Chondrocyte (in vitro differentiated cells): ENCODE measurements around the gene POU2F1. TPM values are rescaled to one million over a fixed set of nuclear protein-coding genes. Genes with fewer than 3 reads are reported as not detected.

Source experiments
- DNase-seq: peaks from one replicate; pipeline ENCODE4 v3.0.0; 2021; ENCODE audit warnings: mixed read lengths, low spot score
- H3K27ac Mint-ChIP-seq: one replicate; pipeline ENCODE4 v1.8.0; 2021; ENCODE audit warnings: mild to moderate bottlenecking, moderate library complexity, mixed read lengths; ENCODE audit not compliant: unreplicated experiment
- H3K27me3 Mint-ChIP-seq: 2 replicates; pipeline ENCODE4 v1.8.0; 2021; ENCODE audit warnings: low read depth, mixed read lengths
- H3K36me3 Mint-ChIP-seq: 2 replicates; pipeline ENCODE4 v1.8.0; 2021; ENCODE audit warnings: low read depth, mixed read lengths
- H3K4me1 Mint-ChIP-seq: 2 replicates; pipeline ENCODE4 v1.8.0; 2021; ENCODE audit warnings: low read depth, mild to moderate bottlenecking, mixed read lengths
- H3K4me3 Mint-ChIP-seq: one replicate; pipeline ENCODE4 v1.8.0; 2021; ENCODE audit warnings: mild to moderate bottlenecking, moderate library complexity, mixed read lengths; ENCODE audit not compliant: unreplicated experiment
- H3K9me3 Mint-ChIP-seq: 2 replicates; pipeline ENCODE4 v1.8.0; 2021; ENCODE audit warnings: low read depth, mixed read lengths
- total RNA-seq: library from RNA; stranded (reverse); gene quantifications from 3 replicates; pipeline ENCODE4 v1.2.1, GENCODE V29; 2021
- TF ChIP-seq, protein P1 (sequence below): fragments of 200-600 bp; sonication (generic); IDR thresholded peaks from 2 replicates; pipeline ENCODE4 v1.5.0; 2021; ENCODE audit warnings: antibody characterized with exemption, mild to moderate bottlenecking, moderate library complexity

Gene POU2F1
- total RNA-seq, 1 donor from 2014 or later = 13.2 TPM

DNA sequence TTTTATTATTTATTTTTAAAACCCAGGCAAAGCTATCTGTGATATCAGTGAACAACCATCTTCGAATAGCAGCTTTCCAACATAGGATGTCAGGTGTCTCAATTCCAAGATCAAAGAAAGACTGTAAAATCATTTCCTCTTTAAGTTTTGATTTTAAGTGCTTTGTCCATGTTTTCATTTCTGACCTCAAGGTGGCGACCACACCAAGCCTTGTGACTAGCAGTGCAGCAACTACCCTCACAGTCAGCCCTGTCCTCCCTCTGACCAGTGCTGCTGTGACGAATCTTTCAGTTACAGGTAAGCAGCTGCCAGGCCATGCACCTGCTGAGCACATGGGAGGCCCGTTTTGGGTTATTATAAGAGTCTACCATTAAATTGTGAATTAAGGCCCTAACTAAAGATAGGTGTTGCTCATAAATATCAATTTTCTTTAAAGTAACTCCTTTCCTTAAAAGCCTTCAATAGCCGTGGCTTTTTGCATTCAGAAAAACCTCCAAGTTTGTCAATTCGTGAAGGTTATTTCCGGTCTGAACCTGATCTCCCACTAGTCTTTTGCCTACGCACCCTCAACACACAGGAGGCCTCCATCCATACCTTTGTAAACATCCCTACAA is 180.7 kb downstream of the POU2F1 start:
- Mint-ChIP-seq H3K27me3 (no peaks in the 10 kb centered on the region), H3K27ac (no peak overlapping the region), H3K4me3 (no peak overlapping the region), H3K9me3 (no peaks in the 10 kb centered on the region), H3K4me1 (peaks cover 8% of the 10 kb centered on the region), H3K36me3 (peaks cover 14% of the 10 kb centered on the region)
- TF ChIP-seq, protein P1, sequence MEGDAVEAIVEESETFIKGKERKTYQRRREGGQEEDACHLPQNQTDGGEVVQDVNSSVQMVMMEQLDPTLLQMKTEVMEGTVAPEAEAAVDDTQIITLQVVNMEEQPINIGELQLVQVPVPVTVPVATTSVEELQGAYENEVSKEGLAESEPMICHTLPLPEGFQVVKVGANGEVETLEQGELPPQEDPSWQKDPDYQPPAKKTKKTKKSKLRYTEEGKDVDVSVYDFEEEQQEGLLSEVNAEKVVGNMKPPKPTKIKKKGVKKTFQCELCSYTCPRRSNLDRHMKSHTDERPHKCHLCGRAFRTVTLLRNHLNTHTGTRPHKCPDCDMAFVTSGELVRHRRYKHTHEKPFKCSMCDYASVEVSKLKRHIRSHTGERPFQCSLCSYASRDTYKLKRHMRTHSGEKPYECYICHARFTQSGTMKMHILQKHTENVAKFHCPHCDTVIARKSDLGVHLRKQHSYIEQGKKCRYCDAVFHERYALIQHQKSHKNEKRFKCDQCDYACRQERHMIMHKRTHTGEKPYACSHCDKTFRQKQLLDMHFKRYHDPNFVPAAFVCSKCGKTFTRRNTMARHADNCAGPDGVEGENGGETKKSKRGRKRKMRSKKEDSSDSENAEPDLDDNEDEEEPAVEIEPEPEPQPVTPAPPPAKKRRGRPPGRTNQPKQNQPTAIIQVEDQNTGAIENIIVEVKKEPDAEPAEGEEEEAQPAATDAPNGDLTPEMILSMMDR = peak; percentile 81
- no peak for DNase-seq

DNA sequence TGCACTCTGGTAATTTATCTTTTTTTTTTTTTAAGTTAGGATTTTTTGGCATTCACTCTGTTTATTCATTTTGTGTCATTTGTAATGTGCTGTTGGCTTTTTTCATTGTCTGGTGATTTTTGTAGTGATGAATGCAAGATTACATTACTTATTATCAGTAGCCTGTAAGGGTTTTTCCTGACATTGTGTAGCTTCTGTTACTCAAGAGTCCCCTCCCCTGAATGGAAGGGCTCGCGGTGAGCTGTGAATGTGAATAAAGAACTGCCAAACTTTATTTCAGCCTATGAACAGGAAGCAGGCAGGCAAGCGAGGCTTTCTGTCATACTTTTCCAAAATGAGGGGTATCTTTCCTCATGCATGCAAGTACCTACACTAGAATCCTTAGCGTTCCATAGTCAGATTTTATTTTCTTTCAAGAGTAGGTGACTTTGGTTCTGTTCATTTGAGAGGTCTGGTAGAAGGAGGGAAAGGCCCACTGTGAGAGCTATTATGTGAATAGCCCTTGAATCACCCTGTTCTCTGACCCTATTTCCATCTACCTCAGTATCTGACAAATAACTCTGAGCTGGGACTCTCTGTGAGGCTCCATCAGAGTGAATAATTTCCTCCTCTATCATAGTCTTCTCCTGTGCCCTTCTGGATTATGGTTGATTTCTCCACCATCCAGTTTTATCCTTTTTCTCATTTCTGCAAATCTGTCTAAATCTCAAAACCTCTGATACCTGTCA is 183.6 kb downstream of the POU2F1 start:
- Mint-ChIP-seq H3K4me1 (peaks cover 8% of the 10 kb centered on the region), H3K4me3 (no peak overlapping the region), H3K36me3 (peaks cover 12% of the 10 kb centered on the region), H3K9me3 (no peaks in the 10 kb centered on the region), H3K27me3 (no peaks in the 10 kb centered on the region), H3K27ac (peak overlapping the region; percentile 65)
- DNase-seq = no peak
- TF ChIP-seq, protein P1 = no peak

DNA sequence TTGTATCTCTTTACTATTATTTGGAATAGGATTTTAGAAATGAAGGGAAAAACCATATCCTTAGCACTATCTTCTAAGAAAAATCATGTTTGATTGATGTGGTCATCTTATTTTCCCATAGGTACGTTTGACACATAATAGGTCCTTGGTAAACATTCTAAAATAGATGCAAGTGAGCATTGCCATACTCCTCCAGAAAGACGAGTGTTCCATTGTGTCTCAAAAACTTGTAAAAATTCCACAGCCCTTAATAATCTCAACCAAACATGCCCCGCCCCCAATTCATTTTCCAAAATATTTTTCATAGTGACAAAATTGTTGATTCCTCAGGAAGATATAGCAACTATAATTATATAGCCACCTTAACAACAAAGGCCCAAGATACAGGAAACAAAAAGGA is 184.2 kb downstream of the POU2F1 start:
- no peak for DNase-seq
- Mint-ChIP-seq H3K4me1 (peaks cover 8% of the 10 kb centered on the region), H3K27me3 (no peaks in the 10 kb centered on the region), H3K9me3 (no peaks in the 10 kb centered on the region), H3K27ac (no peak overlapping the region), H3K4me3 (no peak overlapping the region), H3K36me3 (peaks cover 14% of the 10 kb centered on the region)
- TF ChIP-seq, protein P1 = no peak

DNA sequence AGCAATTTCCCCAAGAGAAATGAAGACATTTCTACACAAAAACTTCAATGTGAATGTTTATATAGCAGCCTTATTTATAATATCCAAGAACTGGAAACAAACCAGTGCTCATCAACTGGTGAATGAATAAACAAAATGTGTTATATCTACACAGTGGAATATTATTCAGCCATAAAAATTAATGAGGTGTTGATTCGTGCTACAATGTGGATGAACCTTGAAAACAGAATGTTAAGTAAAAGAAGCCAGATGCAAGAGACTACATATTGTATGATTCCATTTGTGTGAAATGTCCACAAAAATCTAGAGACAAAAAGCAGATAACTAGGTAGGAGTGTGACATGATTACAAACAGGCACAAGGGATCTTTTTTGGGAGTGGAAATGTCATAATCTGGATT is 187.7 kb downstream of the POU2F1 start:
- H3K27ac Mint-ChIP-seq = no peak overlapping the region
- H3K36me3 Mint-ChIP-seq = peaks cover 28% of the 10 kb centered on the region
- TF ChIP-seq, protein P1 = no peak
- H3K4me1 Mint-ChIP-seq = peaks cover 6% of the 10 kb centered on the region
- H3K27me3 Mint-ChIP-seq = no peaks in the 10 kb centered on the region
- H3K9me3 Mint-ChIP-seq = no peaks in the 10 kb centered on the region
- no peak for DNase-seq
- H3K4me3 Mint-ChIP-seq = no peak overlapping the region

DNA sequence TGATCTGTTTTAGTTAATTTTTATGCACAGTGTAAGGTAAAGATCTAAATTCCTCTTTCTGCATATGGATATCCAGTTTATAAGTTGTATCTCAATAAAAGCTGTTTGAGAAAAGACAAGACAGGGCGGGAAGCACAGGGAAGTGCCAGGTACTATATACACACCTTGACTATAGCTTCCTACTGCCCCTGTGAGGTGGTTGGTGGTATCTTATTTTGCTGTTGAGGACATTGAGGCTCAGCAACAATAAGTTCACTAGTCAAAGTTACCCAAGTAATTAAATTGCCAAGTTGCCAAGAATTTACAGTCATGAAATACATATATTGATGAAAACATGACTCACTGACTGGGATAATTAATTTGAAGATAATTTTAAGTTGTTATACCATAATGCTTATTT is 188.5 kb downstream of the POU2F1 start:
- H3K4me1 Mint-ChIP-seq = no peaks in the 10 kb centered on the region
- H3K9me3 Mint-ChIP-seq = no peaks in the 10 kb centered on the region
- H3K27me3 Mint-ChIP-seq = no peaks in the 10 kb centered on the region
- DNase-seq = no peak
- TF ChIP-seq, protein P1 = peak; percentile 45
- H3K36me3 Mint-ChIP-seq = peaks cover 31% of the 10 kb centered on the region
- no peak overlapping the region for H3K4me3 Mint-ChIP-seq
- no peak overlapping the region for H3K27ac Mint-ChIP-seq
